ENCODE results near the gene GJC2. TPM values are rescaled to one million over a fixed set of nuclear protein-coding genes. Genes with fewer than 3 reads are reported as not detected.

Gene GJC2
- total RNA-seq, 1 experiment from 2014 or later = 0.76 TPM

DNA sequence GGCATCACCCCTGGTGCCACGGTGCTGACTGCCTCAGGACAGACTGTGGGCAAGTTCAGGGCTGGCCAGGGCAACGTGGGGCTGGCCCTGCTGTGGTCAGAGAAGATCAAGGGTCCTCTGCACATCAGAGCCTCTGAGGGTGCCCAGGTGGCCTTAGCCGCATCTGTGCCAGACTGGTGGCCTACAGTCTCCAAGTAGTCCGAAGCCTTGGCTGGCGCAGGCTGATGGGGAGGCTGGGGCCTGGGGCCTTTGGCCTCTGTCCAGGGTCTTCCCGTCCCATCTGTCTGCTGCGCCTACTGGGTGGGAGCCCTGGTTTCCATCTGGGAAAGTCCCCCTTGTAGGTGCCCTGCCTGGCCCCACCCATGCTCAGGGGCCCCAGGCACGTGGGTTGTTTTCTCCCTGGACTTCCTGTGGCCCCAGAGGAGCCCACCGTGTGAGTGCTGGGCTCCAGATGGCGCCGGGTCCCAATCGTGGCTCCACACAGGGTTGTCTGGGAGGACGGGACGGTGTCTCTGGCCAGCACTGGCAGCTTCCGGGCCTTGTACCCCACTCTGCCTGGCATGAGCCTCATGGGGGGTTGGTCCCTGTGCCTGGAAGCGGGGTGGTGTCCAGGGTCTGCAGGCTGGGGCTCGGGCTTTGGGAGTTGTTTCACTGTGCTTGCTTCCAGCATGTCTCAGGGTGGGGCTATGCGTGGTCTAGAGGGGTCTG lies 25.7 kb downstream of the GJC2 start:
- Histone ChIP-seq H3K4me1 (ENCODE audit: control insufficient read depth in 1 of 2, insufficient read depth in 2 of 2, low read length in 2 of 2) (peaks cover 5 to 20% of the 10 kb centered on the region in 2 experiments), H3K9me2 (ENCODE audit: insufficient read depth) (no peaks in the 10 kb centered on the region), H3K4me2 (ENCODE audit: low read length) (peak overlapping the region; percentile 73; the same call in 1 of the 2 replicates), H3K4me3 (replicated peaks in 1 of 2; ENCODE audit: low read depth in 1 of 2, low read length in 2 of 2) (no peak overlapping the region), H3K27ac (ENCODE audit: low read depth, low read length) (no peak overlapping the region; the same call in 1 of the 2 replicates), H4K20me1 (ENCODE audit: insufficient read depth) (no peaks in the 10 kb centered on the region), H3K36me3 (ENCODE audit: control insufficient read depth in 1 of 2, insufficient read depth in 2 of 2, low read length in 2 of 2) (no peaks in the 10 kb centered on the region), H2AFZ (ENCODE audit: low read depth, low read length, poor library complexity, severe bottlenecking) (no peak overlapping the region), H3K9ac (ENCODE audit: low read length) (no peak overlapping the region), H3K27me3 (ENCODE audit: insufficient read depth, low read length) (no peaks in the 10 kb centered on the region), H3K9me3 (ENCODE audit: control insufficient read depth in 1 of 2, insufficient read depth in 1 of 2, low read depth in 1 of 2, low read length in 2 of 2) (no peaks in the 10 kb centered on the region), H3K79me2 (ENCODE audit: insufficient read depth, low read length) (no peaks in the 10 kb centered on the region)
- ChIA-PET POLR2A (interaction anchor here (1.5 kb wide), 1 partner anchor 9 kb away, joined by 3 read pairs; no protein-coding TSS in a partner anchor), RAD21 (ENCODE audit: low non-redundant PET in 1 of 2, low total read pairs in 2 of 2, uncharacterized antibody in 2 of 2, unreplicated experiment in 2 of 2) (no interaction called here), CTCF (no interaction called here)
- no peak for ATAC-seq
- no peak for DNase-seq (ENCODE audit: low read depth, low spot score)
- TF ChIP-seq ELF1 (IDR thresholded peaks at IDR 0.05; ENCODE audit: borderline replicate concordance, low read depth) (no peak), RAD21 (IDR thresholded peaks at IDR 0.05; ENCODE audit: low read depth) (no peak), CBX3 (IDR thresholded peaks at IDR 0.05; ENCODE audit: low read depth) (no peak), EZH2 (IDR thresholded peaks at IDR 0.05) (no peak), YY1 (IDR thresholded peaks at IDR 0.05; ENCODE audit: extremely low read depth, insufficient replicate concordance, low read depth, low read length) (no peak), TCF7L2 (IDR thresholded peaks at IDR 0.05; ENCODE audit: borderline replicate concordance, extremely low read depth, insufficient read depth, insufficient read length) (no peak), POLR2AphosphoS5 (IDR thresholded peaks at IDR 0.05; ENCODE audit: low read depth, low read length) (no peak)
- intact Hi-C loops (cut with micrococcal nuclease) = no loop called here
- no TSS peak for BruUV-seq (replicated peaks)

DNA sequence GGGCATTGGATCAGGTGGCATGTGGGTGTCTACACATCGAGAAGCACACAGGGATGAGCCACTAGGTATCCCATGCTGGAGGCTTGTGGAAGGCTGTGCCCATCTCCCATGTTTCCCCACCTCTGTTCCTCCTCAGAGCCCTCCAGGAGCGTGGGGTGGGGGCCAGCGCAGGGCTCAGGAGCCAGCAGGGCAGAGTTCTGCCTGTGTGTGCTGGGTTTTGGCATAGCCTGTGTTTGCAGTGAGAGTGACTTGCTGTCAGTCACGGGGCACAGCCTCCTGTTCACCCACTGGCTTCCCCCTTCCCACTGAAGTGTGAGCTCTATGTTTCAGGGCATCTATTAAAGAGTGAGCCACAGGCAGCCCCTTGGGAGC lies 26.3 kb downstream of the GJC2 start:
- H3K27me3 ChIP-seq (ENCODE audit: insufficient read depth, low read length) = no peaks in the 10 kb centered on the region
- H3K9ac ChIP-seq (ENCODE audit: low read length) = no peak overlapping the region
- H3K9me3 ChIP-seq (ENCODE audit: control insufficient read depth in 1 of 2, insufficient read depth in 1 of 2, low read depth in 1 of 2, low read length in 2 of 2) = no peaks in the 10 kb centered on the region
- H3K4me3 ChIP-seq (replicated peaks in 1 of 2; ENCODE audit: low read depth in 1 of 2, low read length in 2 of 2) = no peak overlapping the region
- no peaks in the 10 kb centered on the region for H3K36me3 ChIP-seq (ENCODE audit: control insufficient read depth in 1 of 2, insufficient read depth in 2 of 2, low read length in 2 of 2)
- no peaks in the 10 kb centered on the region for H3K9me2 ChIP-seq (ENCODE audit: insufficient read depth)
- intact Hi-C loops (cut with micrococcal nuclease) = no loop called here
- BruUV-seq (replicated peaks) = no TSS peak
- H3K79me2 ChIP-seq (ENCODE audit: insufficient read depth, low read length) = no peaks in the 10 kb centered on the region
- no peak overlapping the region for H3K27ac ChIP-seq (ENCODE audit: low read depth, low read length)
- H3K4me2 ChIP-seq (ENCODE audit: low read length) = no peak overlapping the region
- ChIA-PET POLR2A (no interaction called here), RAD21 (ENCODE audit: low non-redundant PET in 1 of 2, low total read pairs in 2 of 2, uncharacterized antibody in 2 of 2, unreplicated experiment in 2 of 2) (no interaction called here), CTCF (no interaction called here)
- DNase-seq (ENCODE audit: low read depth, low spot score) (no peak), ATAC-seq (no peak)
- no peak overlapping the region for H2AFZ ChIP-seq (ENCODE audit: low read depth, low read length, poor library complexity, severe bottlenecking)
- peaks cover 5 to 24% of the 10 kb centered on the region in 2 experiments for H3K4me1 ChIP-seq (ENCODE audit: control insufficient read depth in 1 of 2, insufficient read depth in 2 of 2, low read length in 2 of 2)
- H4K20me1 ChIP-seq (ENCODE audit: insufficient read depth) = no peaks in the 10 kb centered on the region
- TF ChIP-seq TCF7L2 (IDR thresholded peaks at IDR 0.05; ENCODE audit: borderline replicate concordance, extremely low read depth, insufficient read depth, insufficient read length) (no peak), SRF (IDR thresholded peaks at IDR 0.05; ENCODE audit: low read depth) (no peak), ELF1 (IDR thresholded peaks at IDR 0.05; ENCODE audit: borderline replicate concordance, low read depth) (no peak), MAX (IDR thresholded peaks at IDR 0.05) (no peak), JUND (IDR thresholded peaks at IDR 0.05) (no peak)
- TF ChIP-seq, protein P1, sequence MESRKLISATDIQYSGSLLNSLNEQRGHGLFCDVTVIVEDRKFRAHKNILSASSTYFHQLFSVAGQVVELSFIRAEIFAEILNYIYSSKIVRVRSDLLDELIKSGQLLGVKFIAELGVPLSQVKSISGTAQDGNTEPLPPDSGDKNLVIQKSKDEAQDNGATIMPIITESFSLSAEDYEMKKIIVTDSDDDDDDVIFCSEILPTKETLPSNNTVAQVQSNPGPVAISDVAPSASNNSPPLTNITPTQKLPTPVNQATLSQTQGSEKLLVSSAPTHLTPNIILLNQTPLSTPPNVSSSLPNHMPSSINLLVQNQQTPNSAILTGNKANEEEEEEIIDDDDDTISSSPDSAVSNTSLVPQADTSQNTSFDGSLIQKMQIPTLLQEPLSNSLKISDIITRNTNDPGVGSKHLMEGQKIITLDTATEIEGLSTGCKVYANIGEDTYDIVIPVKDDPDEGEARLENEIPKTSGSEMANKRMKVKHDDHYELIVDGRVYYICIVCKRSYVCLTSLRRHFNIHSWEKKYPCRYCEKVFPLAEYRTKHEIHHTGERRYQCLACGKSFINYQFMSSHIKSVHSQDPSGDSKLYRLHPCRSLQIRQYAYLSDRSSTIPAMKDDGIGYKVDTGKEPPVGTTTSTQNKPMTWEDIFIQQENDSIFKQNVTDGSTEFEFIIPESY (IDR thresholded peaks at IDR 0.05; ENCODE audit: extremely low read depth, insufficient replicate concordance, low read length) = no peak

Data from HCT116 (cell line).